ENCODE data around the gene CENPE.

GRCh38 chr4:103075435-103075893 is 122.7 kb downstream of the CENPE start:
- TF ChIP-seq POLR2A (IDR thresholded peaks at IDR 0.05; ENCODE audit: low read depth, low read length) (no peak), POLR2AphosphoS5 (IDR thresholded peaks at IDR 0.05; ENCODE audit: low read depth, low read length) (no peak), TAF1 (IDR thresholded peaks at IDR 0.05; ENCODE audit: borderline replicate concordance, low read depth, low read length) (no peak)
